ENCODE measurements around the gene ACADS. TPM values are rescaled to one million over a fixed set of nuclear protein-coding genes. Genes with fewer than 3 reads are reported as not detected.

The ACADS gene
- total RNA-seq, 1 donor, result 10.5 TPM

DNA sequence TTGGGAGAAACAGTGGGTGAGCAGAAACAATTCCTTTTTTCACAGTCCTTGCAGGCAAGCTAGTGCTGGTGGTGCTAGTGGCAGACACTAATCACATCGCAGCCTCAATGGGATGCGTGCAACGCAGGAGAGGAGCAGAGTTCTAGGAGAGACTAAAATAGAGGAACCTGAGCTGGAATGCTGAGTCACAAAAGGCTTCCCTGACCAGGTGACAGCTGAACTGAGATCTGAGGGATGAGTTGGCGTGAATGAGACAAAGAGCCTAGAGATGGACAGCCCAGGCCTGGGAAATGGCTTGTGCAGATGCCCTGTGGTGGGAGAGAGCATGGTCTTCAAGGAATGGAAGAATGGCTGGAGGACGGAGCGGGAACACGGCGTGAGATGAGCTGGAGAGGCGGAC, 25.8 kb downstream of the ACADS start:
- Histone ChIP-seq H3K36me3 (ENCODE audit: insufficient read depth, low read length) (no peaks in the 10 kb centered on the region), H2AFZ (ENCODE audit: low read length) (no peak overlapping the region), H3K4me2 (ENCODE audit: insufficient read depth, low read length) (no peak overlapping the region), H3K27me3 (ENCODE audit: insufficient read depth, low read length) (no peaks in the 10 kb centered on the region), H3K9me3 (ENCODE audit: low read depth, low read length) (no peaks in the 10 kb centered on the region), H4K20me1 (ENCODE audit: insufficient read depth, low read length) (no peaks in the 10 kb centered on the region), H3K27ac (ENCODE audit: low read depth, low read length) (no peak overlapping the region), H3K79me2 (ENCODE audit: insufficient read depth, low read length) (no peaks in the 10 kb centered on the region), H3K4me3 (ENCODE audit: insufficient read depth, low read length) (no peak overlapping the region), H3K4me1 (ENCODE audit: insufficient read depth, low read length) (no peaks in the 10 kb centered on the region)
- DNase-seq (ENCODE audit: insufficient read length, low spot score, missing footprints), result no peak
- TF ChIP-seq, protein P1, sequence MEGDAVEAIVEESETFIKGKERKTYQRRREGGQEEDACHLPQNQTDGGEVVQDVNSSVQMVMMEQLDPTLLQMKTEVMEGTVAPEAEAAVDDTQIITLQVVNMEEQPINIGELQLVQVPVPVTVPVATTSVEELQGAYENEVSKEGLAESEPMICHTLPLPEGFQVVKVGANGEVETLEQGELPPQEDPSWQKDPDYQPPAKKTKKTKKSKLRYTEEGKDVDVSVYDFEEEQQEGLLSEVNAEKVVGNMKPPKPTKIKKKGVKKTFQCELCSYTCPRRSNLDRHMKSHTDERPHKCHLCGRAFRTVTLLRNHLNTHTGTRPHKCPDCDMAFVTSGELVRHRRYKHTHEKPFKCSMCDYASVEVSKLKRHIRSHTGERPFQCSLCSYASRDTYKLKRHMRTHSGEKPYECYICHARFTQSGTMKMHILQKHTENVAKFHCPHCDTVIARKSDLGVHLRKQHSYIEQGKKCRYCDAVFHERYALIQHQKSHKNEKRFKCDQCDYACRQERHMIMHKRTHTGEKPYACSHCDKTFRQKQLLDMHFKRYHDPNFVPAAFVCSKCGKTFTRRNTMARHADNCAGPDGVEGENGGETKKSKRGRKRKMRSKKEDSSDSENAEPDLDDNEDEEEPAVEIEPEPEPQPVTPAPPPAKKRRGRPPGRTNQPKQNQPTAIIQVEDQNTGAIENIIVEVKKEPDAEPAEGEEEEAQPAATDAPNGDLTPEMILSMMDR (IDR thresholded peaks at IDR 0.05; ENCODE audit: extremely low read depth, low read depth, low read length), result no peak

DNA sequence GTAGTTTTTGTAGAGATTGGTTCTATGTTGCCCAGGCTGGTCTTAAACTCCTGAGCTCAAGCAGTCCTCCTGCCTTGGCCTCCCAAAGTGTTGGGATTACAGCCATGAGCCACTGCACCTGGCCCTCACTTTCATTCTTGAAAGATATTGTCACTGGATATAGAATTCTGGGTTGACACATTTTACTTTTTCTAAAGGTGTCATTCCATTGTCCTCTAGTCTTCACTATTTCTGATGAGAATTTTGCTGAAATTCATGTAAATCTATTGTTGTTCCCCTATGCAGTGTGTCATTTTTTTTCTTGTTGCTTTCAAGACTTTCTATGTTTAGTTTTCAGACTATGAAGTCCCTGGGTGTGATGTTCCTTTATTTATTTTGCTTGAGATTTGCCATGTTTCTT, 29.2 kb downstream of the ACADS start:
- H3K9me3 ChIP-seq (ENCODE audit: low read depth, low read length), result no peaks in the 10 kb centered on the region
- H3K79me2 ChIP-seq (ENCODE audit: insufficient read depth, low read length), result no peaks in the 10 kb centered on the region
- H3K27ac ChIP-seq (ENCODE audit: low read depth, low read length), result no peak overlapping the region
- H2AFZ ChIP-seq (ENCODE audit: low read length), result no peak overlapping the region
- no peaks in the 10 kb centered on the region for H3K36me3 ChIP-seq (ENCODE audit: insufficient read depth, low read length)
- TF ChIP-seq, protein P1 (IDR thresholded peaks at IDR 0.05; ENCODE audit: extremely low read depth, low read depth, low read length), result no peak
- H3K4me1 ChIP-seq (ENCODE audit: insufficient read depth, low read length), result no peaks in the 10 kb centered on the region
- H4K20me1 ChIP-seq (ENCODE audit: insufficient read depth, low read length), result no peaks in the 10 kb centered on the region
- no peaks in the 10 kb centered on the region for H3K27me3 ChIP-seq (ENCODE audit: insufficient read depth, low read length)
- no peak overlapping the region for H3K4me2 ChIP-seq (ENCODE audit: insufficient read depth, low read length)
- no peak overlapping the region for H3K4me3 ChIP-seq (ENCODE audit: insufficient read depth, low read length)
- DNase-seq (ENCODE audit: insufficient read length, low spot score, missing footprints), result no peak

GRCh38 chr12:120755269-120755668, 29.6 kb downstream of the ACADS start:
- DNase-seq (ENCODE audit: insufficient read length, low spot score, missing footprints), result no peak
- Histone ChIP-seq H3K27ac (ENCODE audit: low read depth, low read length) (no peak overlapping the region), H4K20me1 (ENCODE audit: insufficient read depth, low read length) (no peaks in the 10 kb centered on the region), H3K4me2 (ENCODE audit: insufficient read depth, low read length) (no peak overlapping the region), H3K4me1 (ENCODE audit: insufficient read depth, low read length) (no peaks in the 10 kb centered on the region), H3K36me3 (ENCODE audit: insufficient read depth, low read length) (no peaks in the 10 kb centered on the region), H3K79me2 (ENCODE audit: insufficient read depth, low read length) (no peaks in the 10 kb centered on the region), H3K4me3 (ENCODE audit: insufficient read depth, low read length) (no peak overlapping the region), H2AFZ (ENCODE audit: low read length) (no peak overlapping the region), H3K27me3 (ENCODE audit: insufficient read depth, low read length) (no peaks in the 10 kb centered on the region), H3K9me3 (ENCODE audit: low read depth, low read length) (no peaks in the 10 kb centered on the region)
- TF ChIP-seq, protein P1 (IDR thresholded peaks at IDR 0.05; ENCODE audit: extremely low read depth, low read depth, low read length), result no peak

DNA sequence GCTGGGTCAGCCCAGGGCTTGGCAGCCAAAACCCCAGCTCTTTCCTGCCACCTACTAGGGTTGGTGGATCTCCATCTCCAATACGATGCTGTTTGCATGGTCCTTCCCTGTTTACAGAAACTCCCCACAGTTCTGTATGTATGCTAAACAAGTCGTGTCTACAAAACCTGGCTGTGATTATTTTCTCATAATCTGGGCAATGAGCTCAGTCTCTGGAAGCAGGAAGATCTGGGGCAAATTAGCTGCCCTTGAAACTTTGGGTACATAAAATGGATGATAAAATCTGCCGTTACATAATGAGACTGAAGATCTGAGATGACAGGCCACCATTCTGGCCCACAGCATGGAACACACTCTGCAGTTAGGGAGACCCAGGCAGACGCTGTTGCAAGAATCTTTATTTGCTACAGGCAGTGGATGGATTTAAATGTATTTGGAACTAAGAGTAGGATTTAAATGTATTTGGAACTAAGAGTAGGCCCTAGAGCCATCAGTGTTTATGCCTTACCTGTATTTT, 31.7 kb downstream of the ACADS start:
- no peak overlapping the region for H2AFZ ChIP-seq (ENCODE audit: low read length)
- no peaks in the 10 kb centered on the region for H3K79me2 ChIP-seq (ENCODE audit: insufficient read depth, low read length)
- DNase-seq (ENCODE audit: insufficient read length, low spot score, missing footprints), result no peak
- TF ChIP-seq, protein P1 (IDR thresholded peaks at IDR 0.05; ENCODE audit: extremely low read depth, low read depth, low read length), result no peak
- no peaks in the 10 kb centered on the region for H3K4me1 ChIP-seq (ENCODE audit: insufficient read depth, low read length)
- H3K4me3 ChIP-seq (ENCODE audit: insufficient read depth, low read length), result no peak overlapping the region
- no peaks in the 10 kb centered on the region for H4K20me1 ChIP-seq (ENCODE audit: insufficient read depth, low read length)
- H3K36me3 ChIP-seq (ENCODE audit: insufficient read depth, low read length), result peaks cover 5% of the 10 kb centered on the region
- H3K27me3 ChIP-seq (ENCODE audit: insufficient read depth, low read length), result no peaks in the 10 kb centered on the region
- H3K4me2 ChIP-seq (ENCODE audit: insufficient read depth, low read length), result no peak overlapping the region
- no peak overlapping the region for H3K27ac ChIP-seq (ENCODE audit: low read depth, low read length)
- H3K9me3 ChIP-seq (ENCODE audit: low read depth, low read length), result no peaks in the 10 kb centered on the region
